ENCODE measurements around the gene RAB38. TPM values are rescaled to one million over a fixed set of nuclear protein-coding genes. Genes with fewer than 3 reads are reported as not detected.

Gene RAB38
- polyA plus RNA-seq, 1 donor, result 12.1 TPM

DNA sequence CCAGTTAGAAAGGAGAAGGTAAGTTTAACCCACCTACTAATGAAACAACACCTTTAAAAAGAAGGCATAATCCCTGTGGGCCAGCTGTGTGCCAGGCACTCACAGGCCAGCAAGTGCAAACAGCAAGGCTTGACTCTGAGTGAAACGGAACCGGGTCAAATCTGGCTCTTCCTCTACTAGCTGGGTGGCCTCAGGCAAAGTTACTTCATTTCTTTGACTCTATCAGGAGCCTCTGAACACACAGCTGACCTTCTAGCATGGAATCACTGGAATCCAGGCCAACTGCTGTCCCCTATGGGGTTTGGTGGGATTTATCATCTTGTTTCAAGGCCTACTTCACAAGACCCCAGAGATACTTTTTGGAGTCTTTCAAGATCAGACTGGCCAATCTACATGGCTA, 3.3 kb downstream of the RAB38 start:
- WGBS (ENCODE audit: insufficient coverage, low lambda C conversion rate), result no CpG with 5 or more reads among the region's 2 CpGs
- Histone ChIP-seq H3K9me3 (ENCODE audit: control insufficient read depth, low read depth, low read length) (no peaks in the 10 kb centered on the region), H3K27me3 (ENCODE audit: control insufficient read depth, insufficient read depth, low read length) (no peaks in the 10 kb centered on the region), H3K4me3 (ENCODE audit: low read length) (no peak overlapping the region), H3K4me1 (ENCODE audit: control insufficient read depth, insufficient read depth, low read length) (no peaks in the 10 kb centered on the region), H3K36me3 (ENCODE audit: control insufficient read depth, insufficient read depth, low read length) (peaks cover 2% of the 10 kb centered on the region), H3K27ac (ENCODE audit: low read length) (no peak overlapping the region)
- DNase-seq, result no peak

DNA sequence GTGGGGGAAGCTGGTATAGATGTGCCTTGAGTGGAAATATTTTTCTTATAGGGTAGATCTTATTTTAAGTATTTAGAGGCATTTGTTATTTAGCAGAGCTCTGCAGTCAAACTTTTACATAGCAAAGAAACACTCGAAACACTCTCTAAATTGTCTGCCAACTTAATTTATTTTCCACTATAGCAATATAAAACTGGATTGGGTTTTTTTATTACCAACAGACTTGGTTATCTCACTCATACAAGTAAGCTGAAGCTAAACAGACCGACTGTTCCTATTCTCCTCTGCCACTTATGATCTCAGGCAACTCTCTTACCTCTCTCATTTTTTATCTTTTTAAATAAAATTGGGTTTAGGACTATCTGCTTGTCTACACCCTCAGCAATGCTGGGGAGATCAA, 4.6 kb downstream of the RAB38 start:
- no peak overlapping the region for H3K4me3 ChIP-seq (ENCODE audit: low read length)
- 20% methylated on average over 1 of the region's 2 CpGs for WGBS (ENCODE audit: insufficient coverage, low lambda C conversion rate)
- DNase-seq, result no peak
- H3K27me3 ChIP-seq (ENCODE audit: control insufficient read depth, insufficient read depth, low read length), result no peaks in the 10 kb centered on the region
- H3K9me3 ChIP-seq (ENCODE audit: control insufficient read depth, low read depth, low read length), result no peaks in the 10 kb centered on the region
- H3K27ac ChIP-seq (ENCODE audit: low read length), result no peak overlapping the region
- H3K4me1 ChIP-seq (ENCODE audit: control insufficient read depth, insufficient read depth, low read length), result no peaks in the 10 kb centered on the region
- peaks cover 2% of the 10 kb centered on the region for H3K36me3 ChIP-seq (ENCODE audit: control insufficient read depth, insufficient read depth, low read length)

DNA sequence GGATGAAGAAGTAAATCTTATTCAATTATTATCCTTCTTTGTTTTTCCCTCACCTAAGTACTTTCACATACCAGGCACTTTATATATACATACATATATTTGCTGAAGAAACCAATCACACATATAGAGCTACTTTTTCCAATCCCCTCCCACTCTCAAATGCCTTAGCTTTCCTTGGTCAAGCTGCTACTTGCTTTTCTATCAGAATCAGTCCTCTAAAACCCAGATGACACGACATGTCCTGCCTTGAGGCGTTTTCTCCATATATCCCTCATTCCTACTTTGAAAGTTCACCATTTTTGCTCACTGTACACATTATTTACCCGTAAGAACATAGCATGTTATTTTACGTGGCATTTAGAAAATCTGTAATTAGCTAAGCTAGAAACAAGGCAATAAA, 5.4 kb downstream of the RAB38 start:
- Histone ChIP-seq H3K27ac (ENCODE audit: low read length) (no peak overlapping the region), H3K4me1 (ENCODE audit: control insufficient read depth, insufficient read depth, low read length) (no peaks in the 10 kb centered on the region), H3K9me3 (ENCODE audit: control insufficient read depth, low read depth, low read length) (no peaks in the 10 kb centered on the region), H3K4me3 (ENCODE audit: low read length) (no peak overlapping the region), H3K27me3 (ENCODE audit: control insufficient read depth, insufficient read depth, low read length) (no peaks in the 10 kb centered on the region), H3K36me3 (ENCODE audit: control insufficient read depth, insufficient read depth, low read length) (peaks cover 2% of the 10 kb centered on the region)
- 100% methylated on average over 2 of the region's 4 CpGs for WGBS (ENCODE audit: insufficient coverage, low lambda C conversion rate)
- no peak for DNase-seq

DNA sequence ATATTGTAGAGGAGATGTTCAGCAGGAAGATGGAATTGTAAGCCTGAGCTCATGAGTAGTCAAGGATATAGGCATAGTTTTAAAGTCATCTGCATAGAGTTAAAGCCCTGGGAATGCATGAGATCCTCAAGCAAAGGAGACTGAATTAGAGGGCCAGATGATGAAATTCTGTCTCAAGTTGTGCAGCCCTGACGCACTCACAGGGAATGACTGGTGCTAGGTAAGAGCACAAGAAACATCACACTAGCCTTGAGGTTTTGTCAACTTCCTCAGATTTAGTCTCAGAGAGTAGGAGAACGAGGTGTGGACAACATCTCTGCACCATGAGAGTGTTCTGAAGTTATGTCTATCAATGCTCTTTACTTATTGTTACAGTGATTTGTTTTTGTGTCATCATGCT, 5.8 kb downstream of the RAB38 start:
- Histone ChIP-seq H3K9me3 (ENCODE audit: control insufficient read depth, low read depth, low read length) (no peaks in the 10 kb centered on the region), H3K4me3 (ENCODE audit: low read length) (no peak overlapping the region), H3K36me3 (ENCODE audit: control insufficient read depth, insufficient read depth, low read length) (peaks cover 2% of the 10 kb centered on the region), H3K27ac (ENCODE audit: low read length) (no peak overlapping the region), H3K4me1 (ENCODE audit: control insufficient read depth, insufficient read depth, low read length) (no peaks in the 10 kb centered on the region), H3K27me3 (ENCODE audit: control insufficient read depth, insufficient read depth, low read length) (no peaks in the 10 kb centered on the region)
- DNase-seq, result no peak
- 100% methylated on average over 1 of the region's 2 CpGs for WGBS (ENCODE audit: insufficient coverage, low lambda C conversion rate)

DNA sequence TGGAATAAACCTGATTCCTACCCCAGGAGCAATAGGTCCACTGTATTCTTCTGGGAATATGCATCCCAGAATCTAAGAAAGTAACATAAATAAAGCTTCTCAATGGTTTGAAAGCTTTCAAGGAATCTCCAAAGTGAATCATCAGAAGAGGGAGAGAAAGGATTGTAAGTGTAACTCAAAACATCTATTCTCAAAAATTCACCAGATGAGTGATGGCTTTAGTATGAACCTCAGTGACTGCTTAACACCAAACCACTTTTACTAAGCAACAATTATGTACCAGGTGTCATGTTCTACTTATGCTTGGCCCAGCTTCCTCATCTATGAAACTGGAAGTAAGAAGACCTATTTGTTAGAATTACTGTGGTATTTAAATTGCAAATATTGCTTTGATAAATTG, 7.4 kb downstream of the RAB38 start:
- no peaks in the 10 kb centered on the region for H3K27me3 ChIP-seq (ENCODE audit: control insufficient read depth, insufficient read depth, low read length)
- no peak overlapping the region for H3K27ac ChIP-seq (ENCODE audit: low read length)
- no peaks in the 10 kb centered on the region for H3K9me3 ChIP-seq (ENCODE audit: control insufficient read depth, low read depth, low read length)
- no peak for DNase-seq
- peaks cover 2% of the 10 kb centered on the region for H3K36me3 ChIP-seq (ENCODE audit: control insufficient read depth, insufficient read depth, low read length)
- H3K4me3 ChIP-seq (ENCODE audit: low read length), result no peak overlapping the region
- no peaks in the 10 kb centered on the region for H3K4me1 ChIP-seq (ENCODE audit: control insufficient read depth, insufficient read depth, low read length)

DNA sequence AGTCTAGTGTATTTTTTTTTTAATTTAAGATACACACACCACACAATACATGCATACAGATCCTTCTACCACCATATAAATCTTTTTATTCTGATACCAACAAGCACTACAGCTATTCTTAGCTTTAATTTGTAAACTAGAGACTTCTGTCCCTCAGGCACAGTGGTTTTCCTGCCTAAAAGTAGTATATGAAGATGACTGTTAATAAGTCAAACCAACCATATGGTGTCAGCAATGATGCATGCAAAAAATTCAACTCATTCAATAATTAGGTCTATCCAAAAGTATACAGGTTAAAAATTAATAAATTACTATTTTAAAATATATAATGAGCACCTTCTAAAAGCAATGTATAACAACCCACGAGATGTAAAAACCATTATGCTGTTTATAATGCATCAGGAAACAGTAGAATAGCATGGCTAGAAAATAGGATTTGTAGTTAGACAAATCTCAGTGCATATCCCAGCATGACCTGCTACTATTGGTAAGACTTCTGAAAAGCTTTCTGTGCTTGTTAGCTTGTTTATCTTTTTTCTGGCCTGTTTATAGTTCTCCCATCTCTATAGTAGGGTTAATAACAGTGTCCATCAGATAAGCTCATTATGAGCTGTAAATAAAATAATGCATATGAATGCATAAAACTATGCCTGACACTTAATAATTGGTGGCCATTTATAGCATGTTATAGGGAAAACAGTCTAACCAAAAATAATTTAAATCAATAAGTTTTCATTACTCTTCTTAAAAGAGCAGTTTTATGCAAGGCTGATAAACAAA, 10.2 kb downstream of the RAB38 start:
- Histone ChIP-seq H3K36me3 (ENCODE audit: control insufficient read depth, insufficient read depth, low read length) (peaks cover 2% of the 10 kb centered on the region), H3K4me1 (ENCODE audit: control insufficient read depth, insufficient read depth, low read length) (no peaks in the 10 kb centered on the region), H3K9me3 (ENCODE audit: control insufficient read depth, low read depth, low read length) (no peaks in the 10 kb centered on the region), H3K27me3 (ENCODE audit: control insufficient read depth, insufficient read depth, low read length) (no peaks in the 10 kb centered on the region), H3K27ac (ENCODE audit: low read length) (no peak overlapping the region), H3K4me3 (ENCODE audit: low read length) (no peak overlapping the region)
- WGBS (ENCODE audit: insufficient coverage, low lambda C conversion rate), result no CpG with 5 or more reads among the region's 1 CpG
- no peak for DNase-seq

DNA sequence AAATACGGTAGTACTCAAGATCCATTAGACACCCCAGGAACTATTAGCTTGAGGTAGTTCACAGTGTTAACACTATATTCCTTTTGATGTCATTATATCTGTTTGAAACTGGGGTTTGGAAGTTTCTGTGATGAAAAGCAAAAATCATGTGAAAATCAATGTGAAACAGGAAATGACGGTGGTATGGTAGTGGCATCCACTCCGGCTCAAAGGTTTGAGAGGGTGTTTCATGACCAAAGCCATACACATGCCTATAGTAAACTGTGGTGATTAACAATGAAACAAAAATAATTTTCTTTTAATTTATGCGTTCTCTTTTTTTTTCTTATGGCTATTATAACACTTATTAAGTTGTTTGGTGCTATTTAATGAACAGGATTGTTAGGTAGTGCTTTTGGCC, 10.9 kb downstream of the RAB38 start:
- Histone ChIP-seq H3K9me3 (ENCODE audit: control insufficient read depth, low read depth, low read length) (peaks cover 3% of the 10 kb centered on the region), H3K27me3 (ENCODE audit: control insufficient read depth, insufficient read depth, low read length) (no peaks in the 10 kb centered on the region), H3K27ac (ENCODE audit: low read length) (no peak overlapping the region), H3K4me1 (ENCODE audit: control insufficient read depth, insufficient read depth, low read length) (no peaks in the 10 kb centered on the region), H3K36me3 (ENCODE audit: control insufficient read depth, insufficient read depth, low read length) (peaks cover 2% of the 10 kb centered on the region), H3K4me3 (ENCODE audit: low read length) (no peak overlapping the region)
- no peak for DNase-seq
- 93% methylated on average over 3 of the region's 4 CpGs for WGBS (ENCODE audit: insufficient coverage, low lambda C conversion rate)

DNA sequence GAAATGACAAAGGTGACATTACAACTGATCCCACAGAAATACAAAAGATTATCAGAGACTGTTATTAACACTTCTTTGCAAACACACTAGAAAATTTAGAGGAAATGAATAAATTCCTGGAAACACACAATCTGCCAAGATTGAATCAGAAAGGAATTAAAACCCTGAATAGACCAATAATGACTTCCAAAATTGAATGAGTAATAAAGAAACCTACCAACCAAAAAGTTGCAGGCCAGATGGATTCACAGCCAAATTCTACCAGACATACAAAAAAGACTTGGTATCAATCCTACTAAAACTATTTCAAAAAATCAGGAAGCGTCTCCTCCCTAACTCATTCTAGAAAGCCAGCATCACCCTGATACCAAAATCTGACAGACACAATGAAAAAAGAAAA, 17.2 kb downstream of the RAB38 start:
- Histone ChIP-seq H3K4me1 (ENCODE audit: control insufficient read depth, insufficient read depth, low read length) (no peaks in the 10 kb centered on the region), H3K27me3 (ENCODE audit: control insufficient read depth, insufficient read depth, low read length) (no peaks in the 10 kb centered on the region), H3K27ac (ENCODE audit: low read length) (no peak overlapping the region), H3K36me3 (ENCODE audit: control insufficient read depth, insufficient read depth, low read length) (no peaks in the 10 kb centered on the region), H3K9me3 (ENCODE audit: control insufficient read depth, low read depth, low read length) (peaks cover 14% of the 10 kb centered on the region), H3K4me3 (ENCODE audit: low read length) (no peak overlapping the region)
- no peak for DNase-seq
- WGBS (ENCODE audit: insufficient coverage, low lambda C conversion rate), result no CpG with 5 or more reads among the region's 1 CpG

DNA sequence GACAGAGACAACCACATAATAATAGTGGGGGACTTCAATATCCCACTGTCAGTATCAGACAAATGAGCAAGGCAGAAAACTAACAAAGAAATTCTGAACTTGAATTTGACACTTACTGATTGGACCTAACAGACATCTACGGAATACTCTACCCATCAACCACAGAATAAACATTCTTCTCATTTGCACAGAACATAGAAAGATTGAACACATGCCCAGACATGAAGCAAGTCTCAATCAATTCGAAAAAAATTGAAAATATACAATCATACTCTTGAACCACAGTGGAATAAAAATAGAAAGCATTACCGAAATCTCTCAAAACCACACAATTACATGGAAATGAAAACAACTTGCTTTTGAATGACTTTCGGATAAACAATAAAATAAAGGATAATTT, 17.9 kb downstream of the RAB38 start:
- Histone ChIP-seq H3K9me3 (ENCODE audit: control insufficient read depth, low read depth, low read length) (peaks cover 14% of the 10 kb centered on the region), H3K27ac (ENCODE audit: low read length) (no peak overlapping the region), H3K4me1 (ENCODE audit: control insufficient read depth, insufficient read depth, low read length) (no peaks in the 10 kb centered on the region), H3K4me3 (ENCODE audit: low read length) (no peak overlapping the region), H3K36me3 (ENCODE audit: control insufficient read depth, insufficient read depth, low read length) (no peaks in the 10 kb centered on the region), H3K27me3 (ENCODE audit: control insufficient read depth, insufficient read depth, low read length) (no peaks in the 10 kb centered on the region)
- 84% methylated on average over 3 of the region's 4 CpGs for WGBS (ENCODE audit: insufficient coverage, low lambda C conversion rate)
- no peak for DNase-seq

DNA sequence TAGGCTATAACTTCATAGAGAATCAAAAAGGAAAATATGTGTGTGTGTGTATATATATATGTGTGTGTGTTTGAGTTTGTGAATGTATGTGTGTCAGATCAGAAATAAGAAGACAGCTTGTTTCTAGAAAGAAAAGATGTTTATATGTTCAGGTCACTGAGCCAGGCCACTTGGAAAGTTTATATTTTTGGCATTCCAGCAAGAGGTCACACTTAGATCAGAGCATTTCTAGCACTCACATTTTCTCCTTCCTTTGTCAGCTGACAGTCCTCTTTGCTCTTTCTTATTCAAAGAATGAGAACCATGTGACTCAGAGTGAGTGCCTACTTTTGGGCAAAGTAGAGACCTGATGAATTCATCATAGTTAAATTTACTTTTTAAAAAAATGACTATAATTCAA, 22.9 kb downstream of the RAB38 start:
- DNase-seq, result peak in 1 of 2 donors; percentile 7
- Histone ChIP-seq H3K27ac (ENCODE audit: low read length) (no peak overlapping the region), H3K4me3 (ENCODE audit: low read length) (no peak overlapping the region), H3K27me3 (ENCODE audit: control insufficient read depth, insufficient read depth, low read length) (no peaks in the 10 kb centered on the region), H3K4me1 (ENCODE audit: control insufficient read depth, insufficient read depth, low read length) (no peaks in the 10 kb centered on the region), H3K36me3 (ENCODE audit: control insufficient read depth, insufficient read depth, low read length) (peaks cover 4% of the 10 kb centered on the region), H3K9me3 (ENCODE audit: control insufficient read depth, low read depth, low read length) (peaks cover 8% of the 10 kb centered on the region)

DNA sequence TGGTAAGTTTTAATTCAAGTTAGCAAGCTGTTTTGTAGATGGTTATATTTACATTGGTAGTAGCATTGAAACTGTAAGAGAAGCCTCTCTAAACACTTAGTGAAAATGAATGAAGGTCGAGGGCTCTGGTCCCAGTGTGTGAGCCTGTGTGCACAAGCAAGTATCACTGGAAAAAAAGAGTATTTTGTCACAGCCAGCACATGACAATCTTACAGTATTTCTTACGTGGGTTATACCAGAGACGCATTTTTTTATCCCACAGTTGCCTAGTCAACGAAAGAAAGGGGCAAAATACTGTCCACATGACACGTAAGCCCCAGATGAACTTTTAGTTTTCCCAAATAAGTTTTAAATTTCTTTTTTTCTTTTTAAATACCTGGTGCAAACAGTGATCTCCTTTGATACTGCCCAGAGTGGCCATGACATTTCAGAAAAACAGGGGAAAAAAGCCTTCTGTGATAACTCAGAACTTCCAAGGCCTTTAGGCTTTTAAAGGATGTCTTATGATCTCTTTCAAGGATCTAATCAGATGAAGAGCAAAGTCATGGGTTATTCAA, 23.5 kb downstream of the RAB38 start:
- Histone ChIP-seq H3K4me3 (ENCODE audit: low read length) (no peak overlapping the region), H3K27me3 (ENCODE audit: control insufficient read depth, insufficient read depth, low read length) (no peaks in the 10 kb centered on the region), H3K9me3 (ENCODE audit: control insufficient read depth, low read depth, low read length) (peaks cover 8% of the 10 kb centered on the region), H3K4me1 (ENCODE audit: control insufficient read depth, insufficient read depth, low read length) (no peaks in the 10 kb centered on the region), H3K27ac (ENCODE audit: low read length) (no peak overlapping the region), H3K36me3 (ENCODE audit: control insufficient read depth, insufficient read depth, low read length) (peaks cover 6% of the 10 kb centered on the region)
- DNase-seq, result no peak
- 75% methylated on average over 4 of the region's 5 CpGs for WGBS (ENCODE audit: insufficient coverage, low lambda C conversion rate)
